ENCODE measurements around the gene PHACTR1. TPM values are rescaled to one million over a fixed set of nuclear protein-coding genes. Genes with fewer than 3 reads are reported as not detected.

PHACTR1 gene
- total and polyA plus RNA-seq, 2 donors (not counting 1 experiment from before 2014, with no cell fraction given): 0.60 to 1.2 TPM

DNA sequence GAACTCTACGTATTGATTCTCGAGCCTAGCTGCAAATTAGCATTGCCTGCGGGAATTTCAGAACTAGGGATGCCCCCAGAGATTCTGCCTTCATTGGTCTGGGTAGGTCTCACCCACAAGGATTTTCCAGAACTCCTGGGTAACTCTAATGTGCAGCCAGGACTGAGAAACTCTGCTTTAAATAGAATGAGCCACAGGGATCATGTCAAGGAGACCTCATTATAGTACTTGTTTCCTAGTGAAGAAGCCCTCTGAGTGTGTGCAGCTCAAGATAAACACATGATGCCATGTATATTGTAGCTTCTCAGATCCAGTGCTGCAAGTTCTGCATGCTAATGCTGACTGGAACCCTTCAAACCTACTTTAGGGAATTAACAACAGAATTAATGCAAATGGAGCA, 179.2 kb downstream of the PHACTR1 start:
- H3K4me2 ChIP-seq (ENCODE audit: extremely low read depth, insufficient read depth, low read length): no peak overlapping the region
- no peaks in the 10 kb centered on the region for H3K79me2 ChIP-seq (ENCODE audit: control insufficient read depth, insufficient read depth, low read length)
- no peaks in the 10 kb centered on the region for H4K20me1 ChIP-seq (ENCODE audit: control insufficient read depth, extremely low read depth, insufficient read depth, low read length)
- no peak for TF ChIP-seq EZH2 (IDR thresholded peaks at IDR 0.05; ENCODE audit: low read length, missing control alignments)
- TF ChIP-seq, protein P1, sequence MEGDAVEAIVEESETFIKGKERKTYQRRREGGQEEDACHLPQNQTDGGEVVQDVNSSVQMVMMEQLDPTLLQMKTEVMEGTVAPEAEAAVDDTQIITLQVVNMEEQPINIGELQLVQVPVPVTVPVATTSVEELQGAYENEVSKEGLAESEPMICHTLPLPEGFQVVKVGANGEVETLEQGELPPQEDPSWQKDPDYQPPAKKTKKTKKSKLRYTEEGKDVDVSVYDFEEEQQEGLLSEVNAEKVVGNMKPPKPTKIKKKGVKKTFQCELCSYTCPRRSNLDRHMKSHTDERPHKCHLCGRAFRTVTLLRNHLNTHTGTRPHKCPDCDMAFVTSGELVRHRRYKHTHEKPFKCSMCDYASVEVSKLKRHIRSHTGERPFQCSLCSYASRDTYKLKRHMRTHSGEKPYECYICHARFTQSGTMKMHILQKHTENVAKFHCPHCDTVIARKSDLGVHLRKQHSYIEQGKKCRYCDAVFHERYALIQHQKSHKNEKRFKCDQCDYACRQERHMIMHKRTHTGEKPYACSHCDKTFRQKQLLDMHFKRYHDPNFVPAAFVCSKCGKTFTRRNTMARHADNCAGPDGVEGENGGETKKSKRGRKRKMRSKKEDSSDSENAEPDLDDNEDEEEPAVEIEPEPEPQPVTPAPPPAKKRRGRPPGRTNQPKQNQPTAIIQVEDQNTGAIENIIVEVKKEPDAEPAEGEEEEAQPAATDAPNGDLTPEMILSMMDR (conservative IDR thresholded peaks at IDR 0.05 in 1 of 2, IDR thresholded peaks at IDR 0.05 in 1 of 2; ENCODE audit: low read depth in 1 of 2, low read length in 2 of 2): no peak
- no peaks in the 10 kb centered on the region for H3K4me1 ChIP-seq (ENCODE audit: control insufficient read depth, extremely low read depth, insufficient read depth, low read length)
- no peak overlapping the region for H3K4me3 ChIP-seq (replicated peaks in 1 of 4; ENCODE audit: control extremely low read depth in 1 of 4, insufficient read depth in 1 of 4, low read depth in 3 of 4, low read length in 4 of 4)
- H3K9ac ChIP-seq (ENCODE audit: insufficient read depth, low read length): no peak overlapping the region
- H3K9me3 ChIP-seq (ENCODE audit: control insufficient read depth, insufficient read depth, low read depth, low read length): no peaks in the 10 kb centered on the region
- H3K36me3 ChIP-seq (ENCODE audit: control insufficient read depth, insufficient read depth, low read length): no peaks in the 10 kb centered on the region
- DNase-seq (ENCODE audit: low read depth in 2 of 2): no peak
- H3K27me3 ChIP-seq (ENCODE audit: control insufficient read depth, insufficient read depth, low read length): no peaks in the 10 kb centered on the region
- H2AFZ ChIP-seq (ENCODE audit: low read length): no peak overlapping the region
- H3K27ac ChIP-seq (ENCODE audit: insufficient read depth, low read length): no peak overlapping the region

DNA sequence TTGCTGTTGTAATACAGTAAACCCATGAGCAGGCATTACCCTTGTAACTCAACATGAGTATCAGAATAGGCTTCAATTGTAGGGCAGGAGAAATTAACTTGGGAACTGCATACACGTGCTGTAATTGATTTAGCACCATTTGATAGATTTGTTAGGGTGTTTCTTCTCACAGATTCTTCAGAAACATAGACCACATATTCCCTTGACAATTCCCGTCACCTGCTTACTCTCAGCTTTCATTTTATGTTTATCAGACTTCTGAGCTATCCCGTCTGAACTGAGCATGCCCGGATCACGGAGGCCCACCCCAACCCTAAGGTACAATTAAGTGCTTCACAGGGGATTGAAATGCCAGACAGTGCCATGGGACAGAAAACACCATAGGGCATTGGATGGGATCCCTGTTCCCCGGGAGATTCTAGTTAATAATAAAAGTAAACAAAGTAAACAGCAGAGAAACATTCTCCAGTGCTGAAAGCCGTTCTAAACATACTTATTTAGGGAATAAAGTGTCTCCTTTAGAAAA, 179.7 kb downstream of the PHACTR1 start:
- TF ChIP-seq, protein P1 (conservative IDR thresholded peaks at IDR 0.05 in 1 of 2, IDR thresholded peaks at IDR 0.05 in 1 of 2; ENCODE audit: low read depth in 1 of 2, low read length in 2 of 2): no peak
- TF ChIP-seq EZH2 (IDR thresholded peaks at IDR 0.05; ENCODE audit: low read length, missing control alignments): no peak
- Histone ChIP-seq H3K9me3 (ENCODE audit: control insufficient read depth, insufficient read depth, low read depth, low read length) (no peaks in the 10 kb centered on the region), H3K27ac (ENCODE audit: insufficient read depth, low read length) (no peak overlapping the region), H3K27me3 (ENCODE audit: control insufficient read depth, insufficient read depth, low read length) (no peaks in the 10 kb centered on the region), H3K36me3 (ENCODE audit: control insufficient read depth, insufficient read depth, low read length) (no peaks in the 10 kb centered on the region), H3K4me1 (ENCODE audit: control insufficient read depth, extremely low read depth, insufficient read depth, low read length) (no peaks in the 10 kb centered on the region), H3K79me2 (ENCODE audit: control insufficient read depth, insufficient read depth, low read length) (no peaks in the 10 kb centered on the region), H3K4me3 (replicated peaks in 1 of 4; ENCODE audit: control extremely low read depth in 1 of 4, insufficient read depth in 1 of 4, low read depth in 3 of 4, low read length in 4 of 4) (no peak overlapping the region), H3K9ac (ENCODE audit: insufficient read depth, low read length) (no peak overlapping the region), H3K4me2 (ENCODE audit: extremely low read depth, insufficient read depth, low read length) (no peak overlapping the region), H2AFZ (ENCODE audit: low read length) (no peak overlapping the region), H4K20me1 (ENCODE audit: control insufficient read depth, extremely low read depth, insufficient read depth, low read length) (no peaks in the 10 kb centered on the region)
- DNase-seq (ENCODE audit: low read depth in 2 of 2): no peak

DNA sequence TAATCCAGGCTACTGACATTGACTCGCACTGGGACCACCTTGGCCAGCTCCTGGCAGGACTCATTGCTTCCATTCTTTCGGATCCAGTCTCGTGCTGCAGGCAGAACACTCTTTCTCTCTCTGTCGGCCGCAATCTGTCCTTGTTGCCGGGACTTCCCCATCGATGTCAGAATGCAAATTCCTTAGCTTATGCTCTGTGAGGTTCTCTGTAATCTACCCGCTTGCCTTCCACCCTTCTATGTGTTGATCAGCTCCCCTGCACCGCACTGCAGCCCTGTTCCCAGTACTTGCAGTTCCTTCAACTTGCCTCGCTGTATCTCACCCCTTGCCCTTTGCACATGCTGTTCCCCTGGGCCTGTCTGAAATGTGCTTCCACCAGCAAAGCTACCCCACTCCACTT, 182.0 kb downstream of the PHACTR1 start:
- H3K4me1 ChIP-seq (ENCODE audit: control insufficient read depth, extremely low read depth, insufficient read depth, low read length): no peaks in the 10 kb centered on the region
- no peaks in the 10 kb centered on the region for H4K20me1 ChIP-seq (ENCODE audit: control insufficient read depth, extremely low read depth, insufficient read depth, low read length)
- TF ChIP-seq, protein P1 (conservative IDR thresholded peaks at IDR 0.05 in 1 of 2, IDR thresholded peaks at IDR 0.05 in 1 of 2; ENCODE audit: low read depth in 1 of 2, low read length in 2 of 2): no peak
- no peak for TF ChIP-seq EZH2 (IDR thresholded peaks at IDR 0.05; ENCODE audit: low read length, missing control alignments)
- no peaks in the 10 kb centered on the region for H3K79me2 ChIP-seq (ENCODE audit: control insufficient read depth, insufficient read depth, low read length)
- no peak for DNase-seq (ENCODE audit: low read depth in 2 of 2)
- H3K9me3 ChIP-seq (ENCODE audit: control insufficient read depth, insufficient read depth, low read depth, low read length): no peaks in the 10 kb centered on the region
- H3K27me3 ChIP-seq (ENCODE audit: control insufficient read depth, insufficient read depth, low read length): no peaks in the 10 kb centered on the region
- H3K9ac ChIP-seq (ENCODE audit: insufficient read depth, low read length): no peak overlapping the region
- no peak overlapping the region for H3K27ac ChIP-seq (ENCODE audit: insufficient read depth, low read length)
- no peak overlapping the region for H3K4me3 ChIP-seq (replicated peaks in 1 of 4; ENCODE audit: control extremely low read depth in 1 of 4, insufficient read depth in 1 of 4, low read depth in 3 of 4, low read length in 4 of 4)
- H2AFZ ChIP-seq (ENCODE audit: low read length): no peak overlapping the region
- H3K36me3 ChIP-seq (ENCODE audit: control insufficient read depth, insufficient read depth, low read length): no peaks in the 10 kb centered on the region
- H3K4me2 ChIP-seq (ENCODE audit: extremely low read depth, insufficient read depth, low read length): no peak overlapping the region

Data from fibroblast of lung (primary cell).